Measurements from ENCODE around the gene IRF4. TPM values are rescaled to one million over a fixed set of nuclear protein-coding genes. Genes with fewer than 3 reads are reported as not detected.

IRF4 gene
- total and polyA plus RNA-seq, 2 donors (not counting 3 experiments of a cell fraction or from before 2014, with no cell fraction given) = not detected

- DNase-seq (ENCODE audit: low read depth, low spot score) (no peak), FAIRE-seq (no peak)
- Histone ChIP-seq H3K4me2 (ENCODE audit: insufficient read depth, low read length) (no peak overlapping the region), H2AFZ (ENCODE audit: low read depth, low read length) (no peak overlapping the region), H3K4me3 (replicated peaks in 1 of 3; ENCODE audit: insufficient read depth in 1 of 3, low read depth in 1 of 3, low read length in 3 of 3) (no peak overlapping the region), H3K9me1 (replicated peaks; ENCODE audit: control insufficient read depth, extremely low read depth, insufficient read depth, low read length) (no peaks in the 10 kb centered on the region), H3K27me3 (ENCODE audit: control insufficient read depth in 2 of 2, insufficient read depth in 2 of 2, low read length in 2 of 2) (peaks cover 18 to 24% of the 10 kb centered on the region in 2 experiments), H3K4me1 (ENCODE audit: control insufficient read depth, extremely low read depth, insufficient read depth, low read length) (peaks cover 3% of the 10 kb centered on the region), H4K20me1 (replicated peaks; ENCODE audit: control insufficient read depth, extremely low read depth, insufficient read depth, low read length) (no peaks in the 10 kb centered on the region), H3K36me3 (ENCODE audit: control insufficient read depth in 2 of 2, extremely low read depth in 1 of 2, insufficient read depth in 2 of 2, low read length in 2 of 2) (no peaks in the 10 kb centered on the region), H3K27ac (ENCODE audit: insufficient read depth, low read depth, low read length) (no peak overlapping the region), H3K79me2 (ENCODE audit: control insufficient read depth, insufficient read depth, low read length) (no peaks in the 10 kb centered on the region), H3K9ac (replicated peaks; ENCODE audit: extremely low read depth, insufficient read depth, low read length) (no peak overlapping the region), H3K9me3 (replicated peaks; ENCODE audit: control insufficient read depth, insufficient read depth, low read length) (no peaks in the 10 kb centered on the region)
- CTCF ChIA-PET = interaction anchor here (3.3 kb wide), 1 partner anchor 11 kb away, joined by 10 read pairs; no protein-coding TSS in a partner anchor
- no peak for TF ChIP-seq EZH2 (IDR thresholded peaks at IDR 0.05; ENCODE audit: borderline replicate concordance, low read depth, low read length, severe bottlenecking)
- no peak for TF ChIP-seq JUN (IDR thresholded peaks at IDR 0.05; ENCODE audit: borderline replicate concordance, insufficient read depth, insufficient read length, low read depth)
- intact Hi-C loops (cut with micrococcal nuclease) = no loop called here
- no TSS peak for BruUV-seq (replicated peaks)
- POLR2A ChIA-PET = no interaction called here
- dilution Hi-C loops (cut with MboI; ENCODE audit: extremely low pct_ligation_motif_present, low sequenced_read_pairs) = no loop called here
These were observed 6.5 kb downstream of the IRF4 start for GRCh38 chr6:398065-398464.

- TF ChIP-seq MYC (IDR thresholded peaks at IDR 0.05; ENCODE audit: low read depth, low read length) = no peak
- TF ChIP-seq EZH2 (IDR thresholded peaks at IDR 0.05; ENCODE audit: borderline replicate concordance, low read depth, low read length, severe bottlenecking) = no peak
- no peak for TF ChIP-seq GATA2 (IDR thresholded peaks at IDR 0.05; ENCODE audit: insufficient read depth, insufficient read length, low read depth, low read length)
- no peak for TF ChIP-seq FOS (IDR thresholded peaks at IDR 0.05; ENCODE audit: borderline replicate concordance, insufficient read depth, low read length)
- TF ChIP-seq, protein P1, sequence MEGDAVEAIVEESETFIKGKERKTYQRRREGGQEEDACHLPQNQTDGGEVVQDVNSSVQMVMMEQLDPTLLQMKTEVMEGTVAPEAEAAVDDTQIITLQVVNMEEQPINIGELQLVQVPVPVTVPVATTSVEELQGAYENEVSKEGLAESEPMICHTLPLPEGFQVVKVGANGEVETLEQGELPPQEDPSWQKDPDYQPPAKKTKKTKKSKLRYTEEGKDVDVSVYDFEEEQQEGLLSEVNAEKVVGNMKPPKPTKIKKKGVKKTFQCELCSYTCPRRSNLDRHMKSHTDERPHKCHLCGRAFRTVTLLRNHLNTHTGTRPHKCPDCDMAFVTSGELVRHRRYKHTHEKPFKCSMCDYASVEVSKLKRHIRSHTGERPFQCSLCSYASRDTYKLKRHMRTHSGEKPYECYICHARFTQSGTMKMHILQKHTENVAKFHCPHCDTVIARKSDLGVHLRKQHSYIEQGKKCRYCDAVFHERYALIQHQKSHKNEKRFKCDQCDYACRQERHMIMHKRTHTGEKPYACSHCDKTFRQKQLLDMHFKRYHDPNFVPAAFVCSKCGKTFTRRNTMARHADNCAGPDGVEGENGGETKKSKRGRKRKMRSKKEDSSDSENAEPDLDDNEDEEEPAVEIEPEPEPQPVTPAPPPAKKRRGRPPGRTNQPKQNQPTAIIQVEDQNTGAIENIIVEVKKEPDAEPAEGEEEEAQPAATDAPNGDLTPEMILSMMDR (IDR thresholded peaks at IDR 0.05; ENCODE audit: extremely low read depth in 1 of 2, insufficient read depth in 1 of 2, low read depth in 1 of 2, low read length in 2 of 2) = no peak
- TF ChIP-seq, protein P2, sequence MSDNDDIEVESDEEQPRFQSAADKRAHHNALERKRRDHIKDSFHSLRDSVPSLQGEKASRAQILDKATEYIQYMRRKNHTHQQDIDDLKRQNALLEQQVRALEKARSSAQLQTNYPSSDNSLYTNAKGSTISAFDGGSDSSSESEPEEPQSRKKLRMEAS (IDR thresholded peaks at IDR 0.05; ENCODE audit: insufficient read depth, insufficient read length) = no peak
- TF ChIP-seq POLR2AphosphoS5 (IDR thresholded peaks at IDR 0.05; ENCODE audit: insufficient read depth, low read depth, low read length) = no peak
- TF ChIP-seq JUN (IDR thresholded peaks at IDR 0.05; ENCODE audit: borderline replicate concordance, insufficient read depth, insufficient read length, low read depth) = no peak
- no peak for TF ChIP-seq POLR2A (IDR thresholded peaks at IDR 0.05; ENCODE audit: low read depth, low read length)
- no peak overlapping the region for H3K4me2 ChIP-seq (ENCODE audit: insufficient read depth, low read length)
- H4K20me1 ChIP-seq (replicated peaks; ENCODE audit: control insufficient read depth, extremely low read depth, insufficient read depth, low read length) = no peaks in the 10 kb centered on the region
- H2AFZ ChIP-seq (ENCODE audit: low read depth, low read length) = no peak overlapping the region
- BruUV-seq (replicated peaks) = no TSS peak
- no peak overlapping the region for H3K9ac ChIP-seq (replicated peaks; ENCODE audit: extremely low read depth, insufficient read depth, low read length)
- dilution Hi-C loops (cut with MboI; ENCODE audit: extremely low pct_ligation_motif_present, low sequenced_read_pairs) (no loop called here), intact Hi-C loops (cut with micrococcal nuclease) (no loop called here)
- H3K9me3 ChIP-seq (replicated peaks; ENCODE audit: control insufficient read depth, insufficient read depth, low read length) = no peaks in the 10 kb centered on the region
- no peak overlapping the region for H3K27ac ChIP-seq (ENCODE audit: insufficient read depth, low read depth, low read length)
- peaks cover 15 to 19% of the 10 kb centered on the region in 2 experiments for H3K27me3 ChIP-seq (ENCODE audit: control insufficient read depth in 2 of 2, insufficient read depth in 2 of 2, low read length in 2 of 2)
- ChIA-PET POLR2A (no interaction called here), CTCF (interaction anchor here (3.3 kb wide), 1 partner anchor 10 kb away, joined by 10 read pairs; no protein-coding TSS in a partner anchor)
- DNase-seq (ENCODE audit: low read depth, low spot score) = no peak
- no peak for FAIRE-seq
- peaks cover 2% of the 10 kb centered on the region for H3K4me1 ChIP-seq (ENCODE audit: control insufficient read depth, extremely low read depth, insufficient read depth, low read length)
- H3K79me2 ChIP-seq (ENCODE audit: control insufficient read depth, insufficient read depth, low read length) = no peaks in the 10 kb centered on the region
- no peaks in the 10 kb centered on the region for H3K36me3 ChIP-seq (ENCODE audit: control insufficient read depth in 2 of 2, extremely low read depth in 1 of 2, insufficient read depth in 2 of 2, low read length in 2 of 2)
- H3K9me1 ChIP-seq (replicated peaks; ENCODE audit: control insufficient read depth, extremely low read depth, insufficient read depth, low read length) = no peaks in the 10 kb centered on the region
- no peak overlapping the region for H3K4me3 ChIP-seq (replicated peaks in 1 of 3; ENCODE audit: insufficient read depth in 1 of 3, low read depth in 1 of 3, low read length in 3 of 3)
These were observed 7.1 kb downstream of the IRF4 start for GRCh38 chr6:398558-399078.
